Ishikawa (cell line): Measurements from ENCODE around the gene IMMP2L.

Experiments used
- CEBPB ChIP-seq: IDR thresholded peaks from 2 replicates; pipeline ENCODE4 v1.6.1; 2012
- CREB1 ChIP-seq: IDR thresholded peaks from 2 replicates; pipeline ENCODE4 v1.6.1; 2012; ENCODE audit warnings: low read depth
- EGR1 ChIP-seq: IDR thresholded peaks from 2 replicates; pipeline ENCODE4 v1.6.1; 2012
- EP300 ChIP-seq: IDR thresholded peaks from 2 replicates; pipeline ENCODE4 v1.6.1; 2012; ENCODE audit warnings: borderline replicate concordance
- FOXM1 ChIP-seq: IDR thresholded peaks from 2 replicates; pipeline ENCODE4 v1.6.1; 2012; ENCODE audit warnings: low read depth, borderline replicate concordance
- NFIC ChIP-seq: IDR thresholded peaks from 2 replicates; pipeline ENCODE4 v1.6.1; 2012
- RAD21 ChIP-seq: IDR thresholded peaks from 2 replicates; pipeline ENCODE4 v1.6.1; 2012; ENCODE audit warnings: low read depth
- REST ChIP-seq: IDR thresholded peaks from 2 replicates; pipeline ENCODE4 v1.6.1; 2012; ENCODE audit warnings: low read depth, mild to moderate bottlenecking
- TAF1 ChIP-seq: IDR thresholded peaks from 2 replicates; pipeline ENCODE4 v1.6.1; 2012; ENCODE audit warnings: low read depth, mild to moderate bottlenecking
- TCF12 ChIP-seq: IDR thresholded peaks from 2 replicates; pipeline ENCODE4 v1.6.1; 2012; ENCODE audit warnings: low read depth
- TEAD4 ChIP-seq: IDR thresholded peaks from 2 replicates; pipeline ENCODE4 v1.6.1; 2012
- YY1 ChIP-seq: IDR thresholded peaks from 2 replicates; pipeline ENCODE4 v1.6.1; 2012; ENCODE audit warnings: low read depth
- ZBTB7A ChIP-seq: IDR thresholded peaks from 2 replicates; pipeline ENCODE4 v1.6.1; 2012; ENCODE audit warnings: low read depth
- TF ChIP-seq, protein P1 (sequence below): IDR thresholded peaks from 2 replicates; pipeline ENCODE4 v1.6.1; 2012
- TF ChIP-seq, protein P2 (sequence below): IDR thresholded peaks from 2 replicates; pipeline ENCODE4 v1.6.1; 2012

Gene IMMP2L

DNA sequence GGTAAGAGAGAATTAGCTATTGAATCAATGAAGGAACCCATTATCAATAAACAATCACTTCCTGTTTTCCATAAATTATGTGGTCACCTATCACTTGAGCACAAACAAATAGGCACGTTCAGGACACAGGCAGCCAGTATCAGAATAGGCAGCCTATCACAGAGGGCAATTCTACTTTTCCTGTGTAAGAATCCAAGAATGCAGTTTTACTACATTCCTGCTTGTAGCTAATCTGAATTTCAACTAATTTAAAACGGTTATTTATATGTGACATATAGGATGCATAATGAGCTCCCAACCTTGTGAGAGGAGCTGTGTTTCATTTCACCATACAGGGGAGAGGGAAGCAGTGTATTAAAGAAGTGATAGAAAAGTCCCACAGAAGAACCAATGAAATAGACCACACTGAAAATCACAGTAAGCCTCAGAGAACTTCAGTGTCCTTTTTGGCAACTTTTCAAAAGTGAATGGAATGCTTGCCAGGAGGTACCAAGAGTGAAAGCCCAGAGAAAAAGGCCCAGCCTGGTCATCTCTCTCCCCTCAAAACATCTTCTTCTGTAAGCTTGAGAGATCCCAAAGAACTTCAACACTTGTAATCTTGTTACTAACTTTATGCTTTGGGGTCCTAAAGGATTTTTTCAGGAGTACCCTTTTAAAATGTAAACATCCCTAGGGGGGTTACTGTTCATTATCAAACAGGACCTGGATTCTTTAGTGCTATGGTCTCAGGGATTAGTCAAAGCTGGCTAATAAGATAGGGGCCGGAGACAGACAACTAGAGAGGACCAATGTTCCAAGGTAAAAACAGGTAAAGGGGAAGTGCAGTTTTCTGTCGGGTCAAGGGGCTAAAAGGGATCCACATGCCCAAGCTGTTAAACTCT, 1.3 kb downstream of the IMMP2L start:
- peak; percentile 94 for TF ChIP-seq TEAD4
- peak; percentile 76 for TF ChIP-seq NFIC
- 0 out of 2 replicates have a peak, but pooled peaks have one; percentile 19 for TF ChIP-seq TCF12
- no peak for TF ChIP-seq FOXM1

DNA sequence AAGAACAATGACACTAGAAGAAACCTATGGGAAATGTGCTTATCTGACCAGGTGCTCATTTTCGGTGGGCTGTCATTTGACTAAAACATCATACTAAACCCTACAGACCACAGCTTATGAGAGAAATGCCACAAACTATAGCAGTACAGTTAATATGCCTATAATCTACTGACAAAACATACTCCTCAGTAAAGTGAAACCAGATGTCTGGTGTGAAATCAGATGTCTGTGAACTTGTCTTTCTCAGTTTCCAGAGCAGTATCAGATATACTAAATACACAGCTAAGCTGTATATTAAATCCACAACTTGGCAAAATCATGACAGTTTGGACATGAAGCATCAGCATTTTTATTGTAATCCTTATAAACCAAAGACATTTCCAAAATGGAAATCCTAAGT, 3.3 kb downstream of the IMMP2L start:
- TF ChIP-seq EP300: no peak

GRCh38 chr7:111556977-111557376, 5.3 kb downstream of the IMMP2L start:
- TF ChIP-seq, protein P1, sequence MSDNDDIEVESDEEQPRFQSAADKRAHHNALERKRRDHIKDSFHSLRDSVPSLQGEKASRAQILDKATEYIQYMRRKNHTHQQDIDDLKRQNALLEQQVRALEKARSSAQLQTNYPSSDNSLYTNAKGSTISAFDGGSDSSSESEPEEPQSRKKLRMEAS: no peak
- TF ChIP-seq YY1: no peak
- TF ChIP-seq REST: no peak
- TF ChIP-seq NFIC: no peak
- no peak for TF ChIP-seq ZBTB7A
- TF ChIP-seq TAF1: no peak
- no peak for TF ChIP-seq RAD21
- TF ChIP-seq FOXM1: no peak
- TF ChIP-seq CEBPB: no peak
- no peak for TF ChIP-seq EGR1
- no peak for TF ChIP-seq CREB1
- no peak for TF ChIP-seq EP300
- no peak for TF ChIP-seq TEAD4
- TF ChIP-seq, protein P2, sequence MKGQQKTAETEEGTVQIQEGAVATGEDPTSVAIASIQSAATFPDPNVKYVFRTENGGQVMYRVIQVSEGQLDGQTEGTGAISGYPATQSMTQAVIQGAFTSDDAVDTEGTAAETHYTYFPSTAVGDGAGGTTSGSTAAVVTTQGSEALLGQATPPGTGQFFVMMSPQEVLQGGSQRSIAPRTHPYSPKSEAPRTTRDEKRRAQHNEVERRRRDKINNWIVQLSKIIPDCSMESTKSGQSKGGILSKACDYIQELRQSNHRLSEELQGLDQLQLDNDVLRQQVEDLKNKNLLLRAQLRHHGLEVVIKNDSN: no peak
- TF ChIP-seq TCF12: no peak

DNA sequence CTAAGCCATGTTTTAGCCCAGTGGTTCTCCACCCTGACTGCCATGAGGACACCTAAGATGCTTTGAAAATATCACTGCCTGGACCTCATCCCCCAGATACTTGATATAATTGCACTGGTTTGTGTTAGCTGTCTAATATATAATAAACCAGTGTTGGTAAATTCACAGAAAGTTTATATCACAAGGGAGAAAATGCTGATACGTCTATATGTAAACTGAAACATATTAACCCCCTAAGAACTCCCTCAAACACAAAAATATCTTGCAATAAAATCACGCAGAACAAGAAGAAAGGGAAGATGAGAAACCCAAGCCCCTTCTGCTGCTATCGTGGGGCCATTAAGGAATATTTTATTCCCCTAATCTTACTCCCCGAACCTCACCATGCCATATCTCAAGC, 8.2 kb downstream of the IMMP2L start:
- TF ChIP-seq EGR1: no peak
- TF ChIP-seq, protein P1: no peak
- TF ChIP-seq ZBTB7A: no peak
- TF ChIP-seq TEAD4: no peak

DNA sequence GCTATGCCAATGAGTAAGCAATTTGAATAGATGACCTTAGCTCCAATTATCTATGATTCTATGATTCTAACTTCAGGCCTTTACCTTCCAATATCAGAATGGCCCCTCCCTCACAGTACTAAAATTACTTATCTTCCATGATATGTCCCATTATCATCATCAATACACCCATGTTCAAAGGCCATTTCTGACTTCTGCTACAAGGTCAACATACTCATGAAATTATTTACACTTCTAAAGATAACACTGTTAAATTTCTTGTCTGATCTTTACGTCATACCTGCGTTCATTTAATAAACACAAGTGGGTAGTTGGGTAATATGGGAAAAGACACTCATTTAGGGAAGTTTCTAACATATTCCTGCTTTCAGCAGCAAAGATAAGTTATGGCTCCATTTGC, 21.2 kb downstream of the IMMP2L start:
- TF ChIP-seq RAD21: no peak
- no peak for TF ChIP-seq YY1
- no peak for TF ChIP-seq EGR1
- no peak for TF ChIP-seq CREB1
- no peak for TF ChIP-seq TCF12
- no peak for TF ChIP-seq FOXM1
- TF ChIP-seq ZBTB7A: no peak
- no peak for TF ChIP-seq REST
- TF ChIP-seq TAF1: no peak
- TF ChIP-seq, protein P1: no peak
- no peak for TF ChIP-seq NFIC
- no peak for TF ChIP-seq TEAD4
- TF ChIP-seq EP300: no peak
- TF ChIP-seq, protein P2: no peak
- TF ChIP-seq CEBPB: no peak

GRCh38 chr7:111540199-111540815, 22.0 kb downstream of the IMMP2L start:
- no peak for TF ChIP-seq EGR1
- no peak for TF ChIP-seq NFIC
- TF ChIP-seq CREB1: no peak
- TF ChIP-seq, protein P2: no peak
- no peak for TF ChIP-seq FOXM1
- no peak for TF ChIP-seq YY1
- no peak for TF ChIP-seq TEAD4
- TF ChIP-seq, protein P1: no peak
- no peak for TF ChIP-seq REST
- no peak for TF ChIP-seq EP300
